ENCODE data around the gene ZNF277. TPM values are rescaled to one million over a fixed set of nuclear protein-coding genes. Genes with fewer than 3 reads are reported as not detected.

The ZNF277 gene
- total RNA-seq, 3 donors from 2014 or later, result 30.8 to 38.3 (median 34.2) TPM

DNA sequence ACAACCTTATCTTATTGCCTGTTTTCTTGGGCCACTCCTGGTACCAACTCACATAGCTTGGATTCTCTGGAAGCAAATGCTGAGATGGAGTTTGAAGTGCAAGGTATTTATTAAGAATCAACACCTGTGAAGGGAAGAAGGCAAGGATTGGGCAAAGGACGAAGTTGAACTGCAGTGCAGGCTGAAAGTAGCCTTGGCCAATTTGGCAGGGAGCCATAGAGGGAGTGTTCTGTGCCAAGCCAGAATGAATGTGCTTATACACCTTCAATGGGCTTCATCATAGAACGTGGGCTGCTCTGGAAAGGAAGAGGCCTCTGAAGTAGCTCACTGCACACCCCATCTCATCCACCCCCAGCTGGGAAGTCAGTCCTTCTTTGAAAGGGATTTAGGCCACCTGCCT is 163.9 kb downstream of the ZNF277 start:
- no peaks in the 10 kb centered on the region for H3K4me1 ChIP-seq
- intact Hi-C loops (cut with DNase I; ENCODE audit: low total_unique reads), result no loop called here
- TF ChIP-seq CTCF (IDR thresholded peaks at IDR 0.05) (no peak), POLR2A (IDR thresholded peaks at IDR 0.05) (no peak), POLR2AphosphoS5 (IDR thresholded peaks at IDR 0.05) (no peak)
- H3K36me3 ChIP-seq, result no peaks in the 10 kb centered on the region
- DNase-seq (ENCODE audit: low spot score in 2 of 2), result peak in 1 of 2 donors; percentile 35
- no peak overlapping the region for H3K4me3 ChIP-seq
- no peaks in the 10 kb centered on the region for H3K9me3 ChIP-seq
- no peaks in the 10 kb centered on the region for H3K27me3 ChIP-seq
- H3K27ac ChIP-seq, result no peak overlapping the region

GRCh38 chr7:112371701-112372100 is 165.2 kb downstream of the ZNF277 start:
- Histone ChIP-seq H3K4me1 (no peaks in the 10 kb centered on the region), H3K27me3 (no peaks in the 10 kb centered on the region), H3K36me3 (no peaks in the 10 kb centered on the region), H3K4me3 (no peak overlapping the region), H3K27ac (no peak overlapping the region), H3K9me3 (no peaks in the 10 kb centered on the region)
- no peak for TF ChIP-seq POLR2AphosphoS5 (IDR thresholded peaks at IDR 0.05)
- no peak for TF ChIP-seq CTCF (IDR thresholded peaks at IDR 0.05)
- no peak for TF ChIP-seq POLR2A (IDR thresholded peaks at IDR 0.05)
- intact Hi-C loops (cut with DNase I; ENCODE audit: low total_unique reads), result no loop called here
- DNase-seq (ENCODE audit: low spot score in 2 of 2), result no peak

- Histone ChIP-seq H3K36me3 (no peaks in the 10 kb centered on the region), H3K4me1 (no peaks in the 10 kb centered on the region), H3K9me3 (no peaks in the 10 kb centered on the region), H3K27me3 (no peaks in the 10 kb centered on the region), H3K27ac (no peak overlapping the region), H3K4me3 (no peak overlapping the region)
- no peak for TF ChIP-seq CTCF (IDR thresholded peaks at IDR 0.05)
- no peak for TF ChIP-seq POLR2AphosphoS5 (IDR thresholded peaks at IDR 0.05)
- TF ChIP-seq POLR2A (IDR thresholded peaks at IDR 0.05), result no peak
- intact Hi-C loops (cut with DNase I; ENCODE audit: low total_unique reads), result no loop called here
- no peak for DNase-seq (ENCODE audit: low spot score in 2 of 2)
These were observed 165.6 kb downstream of the ZNF277 start for GRCh38 chr7:112372101-112372500.

DNA sequence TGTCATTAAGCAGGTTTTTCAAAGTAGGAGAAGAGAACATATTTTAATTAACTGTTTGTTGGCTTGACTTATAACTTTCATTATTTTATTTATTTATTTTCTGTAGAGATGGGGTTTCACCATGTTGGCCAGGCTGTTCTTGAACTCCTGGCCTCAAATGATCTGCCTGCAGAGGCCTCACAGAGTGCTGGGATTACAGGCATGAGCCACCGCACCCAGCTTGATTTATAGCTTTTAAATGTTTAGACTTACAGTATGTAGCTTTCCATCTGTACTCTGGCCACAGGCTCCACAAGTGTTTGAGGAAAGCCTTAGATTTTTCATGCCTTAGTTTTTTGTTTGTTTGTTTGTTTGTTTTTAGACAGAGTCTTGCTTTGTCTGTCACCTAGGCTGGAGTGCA is 171.1 kb downstream of the ZNF277 start:
- Histone ChIP-seq H3K36me3 (no peaks in the 10 kb centered on the region), H3K4me3 (no peak overlapping the region), H3K27ac (no peak overlapping the region), H3K4me1 (no peaks in the 10 kb centered on the region), H3K9me3 (no peaks in the 10 kb centered on the region), H3K27me3 (no peaks in the 10 kb centered on the region)
- DNase-seq (ENCODE audit: low spot score in 2 of 2), result no peak
- intact Hi-C loops (cut with DNase I; ENCODE audit: low total_unique reads), result no loop called here
- TF ChIP-seq CTCF (IDR thresholded peaks at IDR 0.05), result no peak

GRCh38 chr7:112381311-112382091 is 175.0 kb downstream of the ZNF277 start:
- Histone ChIP-seq H3K36me3 (no peaks in the 10 kb centered on the region), H3K4me1 (no peaks in the 10 kb centered on the region), H3K4me3 (no peak overlapping the region), H3K9me3 (no peaks in the 10 kb centered on the region), H3K27me3 (no peaks in the 10 kb centered on the region), H3K27ac (no peak overlapping the region)
- TF ChIP-seq POLR2AphosphoS5 (IDR thresholded peaks at IDR 0.05) (no peak), CTCF (IDR thresholded peaks at IDR 0.05) (no peak)
- intact Hi-C loops (cut with DNase I; ENCODE audit: low total_unique reads), result no loop called here
- DNase-seq (ENCODE audit: low spot score in 2 of 2), result no peak
